Islet of Langerhans (tissue), 1 donor: ENCODE measurements around the gene GULP1.
A peak's percentile ranks its signal among the peaks of the same experiment; 100 is the strongest.

Experiments used
- FAIRE-seq: peaks from one replicate; lab custom pipeline; 2011; peaks lifted over from hg19 to GRCh38; lab: Jason Lieb, UNC

Gene GULP1

DNA sequence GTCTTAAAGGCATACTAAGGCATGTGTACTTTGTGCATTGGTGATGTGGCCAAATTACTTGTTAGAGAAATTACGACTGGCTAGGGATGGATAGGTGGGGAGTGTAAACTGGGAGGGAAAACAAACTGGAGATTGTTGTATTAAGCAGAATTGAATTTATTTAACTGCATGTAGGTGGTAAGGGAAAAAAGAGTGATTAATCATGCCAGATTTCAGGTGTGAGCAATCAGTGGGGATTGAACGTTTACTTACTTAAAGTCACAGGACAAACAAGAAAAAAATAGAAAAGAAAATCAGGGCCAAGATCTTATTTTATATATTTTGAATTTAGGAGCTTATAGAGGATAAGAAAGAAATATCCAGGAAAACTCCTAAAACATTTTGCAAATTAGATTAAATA lies 88.6 kb downstream of the GULP1 start:
- no peak for FAIRE-seq

DNA sequence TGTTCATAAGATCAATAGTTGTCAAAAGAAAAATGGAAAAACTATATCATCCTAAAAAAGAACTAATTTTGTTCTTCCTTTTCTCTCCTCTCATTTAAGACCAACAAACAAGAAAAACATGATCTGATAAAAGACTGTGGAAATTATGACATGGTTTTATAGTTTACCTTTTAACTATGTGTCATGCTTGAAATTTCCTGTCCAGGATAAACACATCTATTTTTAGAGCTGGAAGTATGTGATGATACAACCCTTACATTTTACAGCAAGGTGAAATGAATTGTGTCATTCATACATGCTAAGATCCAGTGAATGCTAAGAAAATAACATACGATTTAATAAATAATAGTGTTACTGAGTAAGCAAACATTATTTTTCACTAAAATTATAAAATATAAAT lies 89.9 kb downstream of the GULP1 start:
- FAIRE-seq: no peak

DNA sequence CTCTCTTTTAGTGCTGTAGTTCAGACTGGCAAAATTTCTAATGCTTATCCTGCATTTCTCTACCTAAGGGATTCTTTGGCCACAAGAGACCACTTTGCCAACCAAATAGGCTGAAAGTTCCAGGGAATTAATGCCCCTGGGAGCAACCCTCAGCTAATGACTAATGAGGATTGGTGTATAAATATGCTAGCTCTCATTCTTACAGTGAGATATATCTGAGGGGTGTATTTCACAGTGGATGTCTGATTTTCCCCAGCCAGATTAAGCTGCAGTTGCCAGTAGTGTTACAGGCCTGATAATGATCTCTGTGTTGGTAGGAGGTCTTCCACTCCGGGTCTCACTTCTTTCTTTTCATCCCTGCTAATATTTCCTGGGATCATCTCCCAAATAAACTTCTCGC lies 90.4 kb downstream of the GULP1 start:
- no peak for FAIRE-seq

DNA sequence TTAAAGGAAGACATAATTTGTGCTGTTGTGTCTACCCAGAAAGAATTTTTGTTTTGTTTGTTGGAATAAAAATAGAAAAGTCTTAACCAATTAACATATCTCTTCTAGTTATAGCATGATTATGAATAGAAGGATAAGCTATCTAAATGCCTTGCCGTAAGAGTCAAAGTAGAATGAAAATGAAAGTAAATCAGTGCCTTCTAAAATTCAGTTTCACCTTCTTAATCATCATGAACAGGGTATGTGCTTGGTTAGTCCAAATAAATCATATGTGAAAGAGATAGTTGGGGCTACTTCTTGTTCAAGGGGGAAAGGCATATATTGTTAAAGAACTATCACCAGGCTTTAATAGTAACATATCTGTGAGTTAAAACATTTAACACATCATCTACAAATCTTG lies 91.5 kb downstream of the GULP1 start:
- no peak for FAIRE-seq

DNA sequence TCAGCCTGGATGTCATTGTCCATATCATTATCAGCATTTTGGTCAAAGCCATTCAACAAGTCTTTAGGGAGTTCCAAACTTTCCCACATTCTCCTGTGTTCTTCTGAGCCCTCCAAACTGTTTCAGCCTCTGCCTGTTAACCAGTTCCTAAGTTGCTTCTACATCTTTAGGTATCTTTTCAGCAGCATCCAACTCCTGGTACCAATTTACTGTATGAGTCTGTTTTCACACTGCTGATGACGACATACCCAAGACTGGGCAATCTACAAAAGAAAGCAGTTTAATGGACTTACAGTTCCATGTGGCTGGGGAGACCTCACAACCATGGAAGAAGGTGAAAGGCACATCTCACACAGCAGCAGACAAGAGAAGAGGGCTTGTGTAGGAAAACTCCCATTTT lies 94.2 kb downstream of the GULP1 start:
- FAIRE-seq: no peak

DNA sequence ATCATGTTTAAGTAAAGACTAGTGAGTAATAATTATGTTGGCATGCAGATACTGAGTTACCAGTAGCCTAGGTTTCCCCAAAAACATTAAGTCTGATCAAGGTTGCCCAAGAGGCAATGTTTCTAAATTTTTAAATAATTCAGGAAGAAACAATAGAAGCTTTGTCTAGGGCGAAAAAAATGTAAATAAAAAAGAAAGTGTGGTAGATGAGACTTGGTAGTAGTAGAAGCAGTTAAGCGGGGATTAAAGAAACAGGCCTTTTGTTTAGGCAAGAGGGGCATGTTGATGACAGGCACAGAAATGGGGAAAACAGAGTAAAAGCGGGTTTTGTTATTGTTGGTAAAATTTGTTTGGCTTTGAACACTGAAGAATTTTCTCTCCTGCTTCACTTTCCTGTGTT lies 97.2 kb downstream of the GULP1 start:
- no peak for FAIRE-seq

DNA sequence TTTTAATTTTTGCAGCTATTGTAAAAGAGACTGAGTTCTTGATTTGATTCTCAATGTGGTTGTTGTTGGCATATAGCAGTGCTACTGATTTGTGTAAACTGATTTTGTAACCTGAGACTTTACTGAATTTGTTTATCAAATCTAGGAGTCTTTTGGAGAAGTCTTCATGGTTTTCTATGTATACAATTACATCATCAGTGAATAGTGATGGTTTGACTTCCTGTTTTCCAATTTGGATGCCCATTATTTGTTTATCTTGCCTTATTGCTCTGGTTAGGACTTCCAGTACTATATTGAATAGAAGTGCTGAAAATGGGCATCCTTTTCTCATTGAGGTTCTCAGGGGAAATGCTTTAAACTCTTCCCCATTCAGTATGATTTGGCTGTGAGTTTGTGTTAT lies 99.7 kb downstream of the GULP1 start:
- no peak for FAIRE-seq

DNA sequence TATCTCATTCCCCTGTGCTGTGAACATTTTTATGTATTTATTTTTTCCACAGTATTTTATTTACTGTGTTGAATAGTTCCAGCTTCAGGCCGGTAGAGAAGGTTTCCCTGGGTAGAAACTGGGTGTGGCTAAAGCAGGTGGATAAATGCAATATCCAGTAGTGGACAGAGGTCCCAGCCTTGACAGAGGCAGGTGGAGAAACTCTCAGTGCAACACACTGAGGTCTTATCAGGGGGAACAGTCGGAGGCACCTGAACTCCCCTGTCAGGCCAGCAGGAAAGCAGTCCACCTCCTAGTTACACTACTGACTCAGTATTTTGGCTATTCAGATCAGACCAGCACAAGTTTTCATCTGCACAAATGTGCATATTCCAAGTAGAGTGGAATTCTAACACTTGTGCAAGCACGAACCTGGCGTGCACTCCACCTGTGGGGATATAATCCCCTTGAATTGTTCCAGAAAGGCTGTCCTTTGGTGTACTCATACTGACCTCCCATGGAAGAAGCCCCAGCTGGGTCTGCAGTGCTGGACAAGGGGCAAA lies 103.3 kb downstream of the GULP1 start:
- no peak for FAIRE-seq

DNA sequence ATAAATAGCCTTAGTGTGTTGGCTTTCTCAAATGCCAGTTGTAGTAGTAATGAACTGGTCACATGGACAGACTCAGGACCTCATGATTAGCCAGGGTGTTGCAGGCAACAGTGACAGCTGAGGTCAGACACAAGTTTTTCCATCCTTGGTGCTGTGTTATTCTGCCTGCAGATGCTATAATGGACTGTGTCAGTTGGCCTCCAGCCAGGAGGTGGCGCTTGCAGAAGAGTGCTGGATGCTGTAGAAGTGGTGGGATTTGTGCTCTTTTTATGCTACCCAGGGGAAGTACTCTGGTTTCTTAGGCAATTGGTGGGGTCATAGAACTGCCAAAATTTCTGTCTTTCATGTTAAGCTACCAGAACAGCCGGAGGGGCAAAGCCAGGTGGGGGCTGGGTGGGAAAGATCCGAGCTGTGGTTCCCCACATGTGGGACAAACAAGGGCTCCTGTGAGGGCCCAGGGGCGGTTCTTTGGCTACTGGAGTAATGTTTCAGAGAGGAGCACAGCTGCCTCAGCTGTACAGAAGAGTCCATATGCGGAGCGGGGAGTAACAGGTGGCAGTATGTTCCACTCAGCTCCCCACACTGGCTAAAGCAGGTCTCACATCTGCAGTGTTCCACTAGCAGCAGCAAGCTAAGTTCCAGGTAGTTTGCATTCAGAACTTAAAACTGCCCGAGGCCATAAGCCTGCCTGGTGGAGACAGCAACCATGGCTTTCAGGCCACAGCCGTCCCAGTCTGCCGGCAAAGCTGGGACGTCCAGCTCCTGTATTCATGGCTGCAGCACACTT lies 104.4 kb downstream of the GULP1 start:
- FAIRE-seq: no peak

DNA sequence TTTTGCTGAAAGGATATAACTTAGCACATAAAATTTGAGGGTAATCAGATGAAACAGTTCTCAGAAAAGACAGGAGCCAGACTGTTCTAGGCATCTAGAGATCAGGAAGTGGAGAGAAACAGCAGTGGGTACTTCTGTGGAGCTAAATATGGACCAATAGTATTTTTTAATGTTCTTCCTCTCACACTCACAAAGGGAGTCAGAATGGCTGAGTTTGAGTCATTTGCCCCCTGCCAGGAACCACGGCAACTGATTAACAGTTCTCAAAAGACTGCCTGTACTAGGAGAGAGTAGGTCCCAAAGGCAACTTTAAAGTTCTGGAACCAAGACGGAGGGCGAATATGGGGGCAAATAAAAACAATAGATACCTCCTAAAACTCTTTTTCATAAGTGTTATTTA lies 107.5 kb downstream of the GULP1 start:
- no peak for FAIRE-seq

DNA sequence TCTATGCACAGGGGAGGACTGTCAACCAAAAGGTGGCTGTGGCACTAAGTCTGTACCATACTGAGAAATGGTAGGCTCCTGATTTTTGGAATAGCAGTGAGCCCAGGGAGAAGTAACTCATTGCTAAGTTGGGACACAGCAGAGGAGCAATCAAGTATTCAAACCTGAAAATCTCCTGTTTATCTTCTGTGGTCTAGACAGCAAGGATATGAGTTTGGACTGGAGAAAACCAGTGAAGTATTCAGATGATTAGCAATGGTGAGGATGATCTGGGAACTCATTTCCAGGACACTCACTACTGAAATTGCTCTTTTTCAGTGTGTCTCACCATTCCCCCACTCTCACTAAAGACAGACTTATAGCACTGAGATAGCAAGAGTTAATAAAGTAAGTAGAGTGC lies 112.0 kb downstream of the GULP1 start:
- no peak for FAIRE-seq

DNA sequence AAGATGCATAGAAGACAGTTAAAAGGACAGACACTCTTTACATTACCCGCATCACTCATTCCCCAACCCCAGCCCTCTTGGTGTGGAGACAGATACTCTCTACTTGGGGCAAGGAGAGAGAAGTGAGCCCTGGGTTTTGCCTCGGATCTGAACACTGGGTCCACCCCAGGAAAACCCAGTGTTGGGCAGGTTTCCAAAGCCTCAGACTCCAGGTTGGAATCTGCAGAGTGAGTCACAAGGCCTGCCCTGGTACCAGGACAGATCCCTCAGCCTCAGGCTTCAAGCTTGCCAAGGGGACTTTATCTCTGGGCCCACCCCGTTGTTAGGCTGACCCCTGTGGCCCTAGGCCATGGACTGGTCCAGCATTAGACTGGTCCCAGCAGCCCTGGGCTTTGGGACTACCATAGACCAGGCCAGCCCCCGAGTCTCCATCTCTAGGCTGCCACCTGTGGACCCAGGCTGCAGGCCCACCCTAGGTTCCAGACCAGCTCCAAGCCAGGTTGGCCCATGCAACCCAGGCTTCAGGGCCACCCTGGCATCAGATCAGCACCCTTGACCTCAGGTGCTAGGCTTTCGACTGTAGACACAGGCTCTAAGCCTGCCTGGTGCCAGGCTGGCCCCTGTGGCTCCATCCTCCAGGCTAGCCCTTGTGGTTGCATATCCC lies 112.8 kb downstream of the GULP1 start:
- FAIRE-seq: no peak

DNA sequence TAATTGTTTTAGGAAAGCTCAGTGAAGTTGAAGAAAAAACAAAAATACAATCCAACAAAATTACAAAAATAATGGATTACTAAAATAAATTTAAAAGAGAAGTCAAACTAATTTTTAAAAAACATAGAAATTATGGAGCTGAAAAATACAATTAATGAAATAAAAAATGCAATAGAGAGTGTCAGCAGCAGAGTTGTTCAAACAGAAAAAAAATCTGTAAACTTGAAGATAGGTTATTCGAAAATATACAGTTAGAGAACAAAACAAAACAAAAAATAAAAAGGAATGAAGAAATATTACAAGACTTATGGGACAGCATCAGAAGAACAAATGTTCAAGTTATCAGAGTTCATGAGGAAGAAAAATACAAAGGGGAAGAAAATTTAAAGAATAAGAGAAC lies 114.7 kb downstream of the GULP1 start:
- FAIRE-seq: peak; percentile 30

DNA sequence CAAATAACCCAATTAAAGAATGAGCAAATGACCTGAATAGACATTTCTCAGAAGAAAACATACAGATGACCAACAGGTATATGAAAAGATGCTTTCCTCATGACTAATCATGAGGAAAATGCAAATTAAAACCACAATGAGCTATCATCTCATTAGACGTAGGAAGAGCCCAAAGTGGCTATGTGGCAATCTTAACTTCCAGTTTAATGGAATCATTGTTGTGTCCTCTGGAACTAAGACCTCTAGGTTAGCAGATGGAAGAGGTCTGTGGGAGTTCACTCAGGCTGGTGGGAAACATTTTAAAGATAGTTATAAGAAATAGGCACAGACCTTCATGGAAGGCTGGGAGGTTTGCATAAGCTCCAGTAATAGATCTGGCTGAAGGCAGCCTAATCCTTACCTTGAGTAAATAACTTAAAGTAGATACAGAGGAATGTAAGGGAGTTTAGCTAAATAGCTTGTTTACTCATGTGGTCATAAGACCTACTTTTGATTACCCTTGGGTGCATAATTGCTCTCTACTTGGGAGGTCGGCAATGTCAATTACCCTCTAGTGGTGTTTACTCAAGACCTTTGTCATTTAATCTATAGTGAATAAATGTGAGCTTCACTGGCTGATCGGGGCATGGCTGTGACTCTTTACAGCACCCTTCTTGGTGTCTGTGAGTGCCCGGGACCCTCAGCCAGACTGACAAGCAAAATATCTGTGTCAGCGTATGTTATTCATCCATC lies 119.0 kb downstream of the GULP1 start:
- no peak for FAIRE-seq

DNA sequence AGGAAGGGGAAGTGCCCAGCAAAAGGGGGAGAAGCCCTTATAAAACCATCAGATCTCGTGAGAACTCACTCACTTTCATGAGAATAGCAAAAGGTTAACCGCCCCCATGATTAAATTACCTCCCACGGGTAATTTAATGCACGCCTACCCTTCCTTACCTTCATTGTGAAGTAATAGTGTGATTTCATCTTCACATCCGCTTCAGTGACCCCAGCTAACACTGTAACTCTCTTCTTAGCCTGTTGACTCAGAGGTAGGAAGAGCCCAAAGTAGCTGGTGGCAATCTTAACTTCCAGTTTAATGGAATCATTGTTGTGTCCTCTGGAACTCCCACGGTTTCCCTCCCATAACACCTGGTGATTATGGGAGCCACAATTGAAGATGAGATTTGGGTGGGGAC lies 120.5 kb downstream of the GULP1 start:
- no peak for FAIRE-seq

DNA sequence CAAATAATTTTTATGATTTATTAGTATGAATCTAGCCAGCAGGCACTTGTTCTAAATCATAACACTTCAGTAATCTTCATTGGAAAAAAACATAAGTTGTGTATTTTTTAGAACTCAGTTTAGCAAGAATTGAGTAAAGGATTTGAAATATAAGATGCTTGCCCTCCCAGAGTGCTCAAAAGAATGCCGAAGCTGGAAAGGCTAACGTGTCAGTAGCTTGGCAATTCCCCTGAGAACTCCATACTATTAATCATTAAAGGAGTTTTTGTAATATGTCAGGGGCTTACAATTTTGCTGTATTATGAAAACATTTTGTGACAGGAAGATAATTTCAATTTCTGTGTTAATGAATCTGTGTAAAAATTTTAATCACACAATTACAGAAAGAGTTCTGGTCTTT lies 122.7 kb downstream of the GULP1 start:
- no peak for FAIRE-seq

DNA sequence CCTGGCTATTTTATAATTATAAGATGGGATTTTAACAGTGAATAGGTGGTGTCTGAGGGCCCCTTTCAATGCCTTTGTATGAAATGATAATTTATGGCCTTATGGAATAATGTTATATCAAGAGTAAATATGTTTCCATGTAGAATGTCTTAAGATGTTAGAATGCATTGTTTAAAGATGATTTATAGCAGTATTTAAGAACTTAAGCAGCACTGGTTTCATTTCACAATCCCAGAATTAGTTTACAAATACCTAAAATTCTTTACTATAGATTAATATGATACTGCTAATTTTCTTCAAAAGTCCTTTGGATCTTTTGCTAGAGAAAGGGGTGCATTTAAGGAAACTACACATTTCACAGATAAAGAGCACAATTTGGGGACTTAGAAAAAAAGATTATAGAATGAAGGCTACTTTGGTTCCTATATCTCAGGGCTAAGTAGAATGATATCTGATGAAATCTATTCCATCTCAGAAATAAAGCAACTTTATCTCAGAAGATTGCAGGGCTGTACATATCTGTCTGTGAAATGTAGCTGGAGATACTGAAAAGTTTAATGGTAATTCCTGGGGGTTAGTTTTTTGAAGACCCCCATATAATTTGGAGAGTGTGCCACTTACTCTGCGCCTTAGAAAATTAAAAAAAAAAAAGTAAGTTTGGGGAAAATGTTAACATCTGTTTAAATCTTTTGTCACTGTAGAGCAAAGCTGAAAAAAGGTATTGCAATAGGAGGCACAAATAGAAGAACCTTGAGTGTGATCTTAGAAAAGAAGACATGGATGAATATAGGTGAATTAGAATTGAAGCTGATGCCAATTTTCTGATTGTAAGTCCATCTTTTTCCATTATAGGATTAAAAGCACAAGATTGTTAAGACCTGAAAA lies 123.4 kb downstream of the GULP1 start:
- FAIRE-seq: no peak

DNA sequence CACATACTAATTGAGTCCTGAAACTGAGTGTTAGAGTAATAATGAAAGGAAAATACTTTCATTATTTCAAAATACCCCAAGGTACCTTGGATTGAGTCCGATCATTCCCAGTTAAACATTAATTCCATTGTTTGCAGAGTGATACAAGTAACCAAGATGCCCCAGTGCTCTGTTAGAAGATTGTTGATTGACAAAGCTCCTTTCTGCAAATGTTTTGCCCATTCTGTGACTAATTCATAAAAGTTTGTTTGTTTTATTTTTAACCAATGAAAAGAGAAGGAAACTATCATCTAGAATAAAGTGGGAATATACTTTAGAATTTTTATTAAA lies 124.0 kb downstream of the GULP1 start:
- FAIRE-seq: no peak

DNA sequence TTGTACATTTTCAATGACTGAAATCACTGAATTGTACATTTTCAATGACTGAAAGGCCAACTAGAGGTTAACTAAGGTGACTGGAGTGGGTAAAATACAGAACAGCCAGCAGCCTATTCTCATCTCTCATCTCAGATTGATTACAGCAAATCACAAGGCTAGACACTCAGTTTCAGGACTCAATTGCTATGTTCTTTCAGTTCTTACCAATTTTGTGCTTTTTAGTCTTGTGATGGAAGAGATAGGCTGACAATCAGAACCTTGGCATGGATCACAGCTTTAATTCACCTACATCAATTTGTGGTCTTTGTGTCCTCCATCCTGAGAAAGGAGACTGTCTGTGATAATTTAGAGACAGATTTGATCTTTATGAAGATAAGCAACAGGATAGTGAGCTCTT lies 124.7 kb downstream of the GULP1 start:
- FAIRE-seq: no peak

DNA sequence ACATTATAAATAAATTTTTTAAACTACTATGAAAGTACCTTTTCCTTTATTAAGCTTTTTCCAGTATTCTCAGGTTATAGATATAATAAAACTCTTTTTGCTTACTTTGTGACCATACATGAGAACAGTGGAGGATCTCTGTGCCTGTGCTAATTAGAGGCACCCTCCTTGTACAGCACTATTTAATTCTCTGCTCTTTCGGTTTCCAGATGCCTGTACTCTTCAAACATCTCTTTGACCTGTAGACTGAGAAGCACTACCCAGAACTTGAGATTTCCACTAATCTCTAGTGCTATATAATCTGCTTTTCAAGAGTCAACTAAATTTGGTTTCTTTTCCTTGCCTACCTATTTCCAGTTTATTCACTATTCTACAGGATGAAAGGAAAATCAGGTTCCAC lies 131.1 kb downstream of the GULP1 start:
- no peak for FAIRE-seq

DNA sequence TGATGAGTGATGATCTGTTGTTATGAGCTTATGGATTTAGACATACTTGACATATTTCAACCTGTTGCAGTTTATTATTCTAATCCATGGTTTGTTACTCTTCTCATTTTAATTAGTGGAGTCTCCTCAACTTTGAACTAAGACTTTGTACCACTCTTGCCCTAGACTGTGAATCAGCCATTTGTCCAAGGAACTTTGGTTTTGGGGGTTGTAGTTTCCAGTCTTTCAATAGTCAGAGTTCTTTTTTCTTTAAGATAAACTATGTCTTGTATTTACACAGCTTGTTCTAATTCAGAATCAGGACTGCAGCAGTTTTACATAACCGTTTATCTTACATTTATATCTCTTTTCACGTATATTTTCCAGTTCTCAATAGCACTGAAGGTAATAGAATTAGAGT lies 133.6 kb downstream of the GULP1 start:
- FAIRE-seq: no peak

DNA sequence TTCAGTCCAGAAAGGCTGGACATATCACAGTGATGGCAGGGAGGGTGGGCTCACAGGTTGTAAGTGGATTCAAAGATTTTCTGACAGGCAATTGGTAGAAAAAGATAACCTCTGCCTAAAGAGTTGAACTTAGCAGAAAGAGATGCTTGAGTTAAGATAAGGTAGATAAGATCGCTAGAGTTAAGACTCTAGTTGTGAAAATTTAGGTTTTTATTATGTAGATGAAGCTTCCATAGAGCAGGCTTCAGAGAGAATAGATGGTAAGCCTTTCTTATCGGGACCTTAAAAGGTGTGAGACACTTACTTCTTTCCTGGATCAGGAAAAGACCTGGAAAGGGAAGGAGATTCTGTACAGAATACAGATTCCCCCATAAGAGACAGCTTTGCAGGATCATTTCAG lies 134.4 kb downstream of the GULP1 start:
- no peak for FAIRE-seq
